IPS DF 6.9 (cell line): ENCODE results near the gene CORO1A.
"Not testable (repeated sequence)": the region's sequence is repeated elsewhere in the genome, so short reads cannot be mapped to it uniquely, and the experiment has no call there.

Source experiments
- DNase-seq: peaks from one replicate; pipeline ENCODE4 v3.0.0-alpha.2; 2013; ENCODE audit warnings: low read depth, low spot score
- H3K27ac ChIP-seq: one replicate; pipeline ENCODE4 v1.5.1; 2013; ENCODE audit warnings: low read length, control low read depth
- H3K27me3 ChIP-seq: 2 replicates; pipeline ENCODE4 v1.6.1; 2013; ENCODE audit warnings: mild to moderate bottlenecking, low read length; ENCODE audit not compliant: control insufficient read depth, insufficient read depth
- H3K36me3 ChIP-seq: 2 replicates; pipeline ENCODE4 v1.6.1; 2013; ENCODE audit warnings: low read length; ENCODE audit not compliant: control insufficient read depth, insufficient read depth
- H3K4me1 ChIP-seq: 2 replicates; pipeline ENCODE4 v1.6.1; 2013; ENCODE audit warnings: low read length; ENCODE audit not compliant: control insufficient read depth, insufficient read depth
- H3K4me3 ChIP-seq: 2 replicates; pipeline ENCODE4 v1.5.1; 2013; ENCODE audit warnings: mild to moderate bottlenecking, low read length
- H3K9me3 ChIP-seq: 2 replicates; pipeline ENCODE4 v1.6.1; 2013; ENCODE audit warnings: low read length, inconsistent platforms; ENCODE audit not compliant: control insufficient read depth, insufficient read depth
- WGBS: extraction: QIAGEN DNeasy Blood & Tissue Kit; methylation state at CpG from one replicate; pipeline ENCODE4 v1.1.7; 2013; ENCODE audit warnings: mixed read lengths, missing lambda C conversion rate; ENCODE audit not compliant: insufficient read length, insufficient coverage; 5-methylcytosine and 5-hydroxymethylcytosine counted together

Gene CORO1A

DNA sequence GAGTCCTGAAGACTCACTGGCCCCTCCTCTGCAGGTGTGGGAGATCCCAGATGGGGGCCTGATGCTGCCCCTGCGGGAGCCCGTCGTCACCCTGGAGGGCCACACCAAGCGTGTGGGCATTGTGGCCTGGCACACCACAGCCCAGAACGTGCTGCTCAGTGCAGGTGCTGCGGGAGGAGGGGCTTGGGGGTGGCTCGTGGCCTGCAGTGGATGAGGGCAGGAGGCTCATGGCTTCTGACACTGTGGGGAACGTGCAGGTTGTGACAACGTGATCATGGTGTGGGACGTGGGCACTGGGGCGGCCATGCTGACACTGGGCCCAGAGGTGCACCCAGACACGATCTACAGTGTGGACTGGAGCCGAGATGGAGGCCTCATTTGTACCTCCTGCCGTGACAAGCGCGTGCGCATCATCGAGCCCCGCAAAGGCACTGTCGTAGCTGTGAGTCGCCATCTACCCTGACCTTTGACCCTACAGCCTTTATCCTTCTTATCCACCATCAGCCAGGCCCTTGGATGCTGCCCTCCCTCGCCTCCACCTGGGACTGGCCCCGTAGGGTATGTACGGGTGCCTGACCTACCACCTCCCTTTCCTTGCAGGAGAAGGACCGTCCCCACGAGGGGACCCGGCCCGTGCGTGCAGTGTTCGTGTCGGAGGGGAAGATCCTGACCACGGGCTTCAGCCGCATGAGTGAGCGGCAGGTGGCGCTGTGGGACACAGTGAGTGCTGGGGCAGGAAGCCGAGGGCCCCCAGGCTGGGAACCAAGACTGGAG is 3.6 kb downstream of the CORO1A start:
- Histone ChIP-seq H3K4me1 (no peaks in the 10 kb centered on the region), H3K9me3 (no peaks in the 10 kb centered on the region), H3K27ac (no peak overlapping the region), H3K36me3 (no peaks in the 10 kb centered on the region), H3K4me3 (no peak overlapping the region), H3K27me3 (no peaks in the 10 kb centered on the region)
- no CpG with 5 or more reads among the region's 36 CpGs for WGBS
- DNase-seq, result peak; percentile 47

GRCh38 chr16:30187556-30187865 is 4.1 kb downstream of the CORO1A start:
- Histone ChIP-seq H3K27me3 (no peaks in the 10 kb centered on the region), H3K4me3 (no peak overlapping the region), H3K9me3 (no peaks in the 10 kb centered on the region), H3K36me3 (no peaks in the 10 kb centered on the region), H3K4me1 (no peaks in the 10 kb centered on the region), H3K27ac (no peak overlapping the region)
- no peak for DNase-seq
- no CpG with 5 or more reads among the region's 9 CpGs for WGBS

- H3K4me3 ChIP-seq, result no peak overlapping the region
- no peaks in the 10 kb centered on the region for H3K27me3 ChIP-seq
- no peak for DNase-seq
- no peak overlapping the region for H3K27ac ChIP-seq
- no peaks in the 10 kb centered on the region for H3K9me3 ChIP-seq
- no peaks in the 10 kb centered on the region for H3K36me3 ChIP-seq
- H3K4me1 ChIP-seq, result no peaks in the 10 kb centered on the region
- WGBS, result no CpG with 5 or more reads among the region's 23 CpGs
Measured at GRCh38 chr16:30187971-30188561, 4.7 kb downstream of the CORO1A start.

DNA sequence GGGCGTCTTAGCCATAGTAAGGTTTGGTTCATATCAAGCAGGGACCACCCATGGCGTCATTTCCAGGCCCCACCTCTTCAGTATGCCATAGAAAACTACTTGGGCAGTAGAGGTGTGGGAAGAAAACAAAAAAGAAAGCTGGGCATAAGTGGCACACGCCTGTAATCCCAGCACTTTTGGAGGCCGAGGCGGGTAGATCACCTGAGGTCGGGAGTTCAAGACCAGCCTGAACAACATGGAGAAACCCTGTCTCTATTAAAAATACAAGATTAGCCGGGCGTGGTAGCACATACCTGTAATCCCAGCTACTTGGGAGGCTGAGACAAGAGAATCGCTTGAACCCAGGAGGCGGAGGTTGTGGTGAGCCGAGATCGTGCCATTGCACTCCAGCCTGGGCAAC is 7.8 kb downstream of the CORO1A start:
- H3K27ac ChIP-seq, H3K27me3 ChIP-seq, DNase-seq, H3K9me3 ChIP-seq, H3K4me3 ChIP-seq, H3K4me1 ChIP-seq, H3K36me3 ChIP-seq: not testable (repeated sequence)
- no CpG with 5 or more reads among the region's 12 CpGs for WGBS

GRCh38 chr16:30193098-30193497 is 9.7 kb downstream of the CORO1A start:
- H3K4me3 ChIP-seq, H3K27me3 ChIP-seq, H3K27ac ChIP-seq, H3K9me3 ChIP-seq, DNase-seq, H3K4me1 ChIP-seq, H3K36me3 ChIP-seq: not testable (repeated sequence)
- WGBS, result no CpG with 5 or more reads among the region's 21 CpGs

GRCh38 chr16:30193615-30194014 is 10.2 kb downstream of the CORO1A start, which contains the start of the genes BOLA2B and SLX1A:
BOLA2B (minus strand) TSS chr16:30193666; CDS start chr16:30193595, 71 bp downstream.
SLX1A (plus strand) TSS chr16:30193875; CDS start chr16:30194085, 210 bp downstream.
- H3K36me3 ChIP-seq, H3K4me1 ChIP-seq, H3K27ac ChIP-seq, H3K9me3 ChIP-seq, H3K27me3 ChIP-seq, DNase-seq: not testable (repeated sequence)
- no CpG with 5 or more reads among the region's 34 CpGs for WGBS
- H3K4me3 ChIP-seq, result peak within 1 kb of the TSS; percentile 12; the same call in 1 of the 2 replicates

GRCh38 chr16:30194172-30194925 is 10.9 kb downstream of the CORO1A start:
- DNase-seq, H3K27me3 ChIP-seq, H3K9me3 ChIP-seq, H3K4me1 ChIP-seq, H3K36me3 ChIP-seq, H3K27ac ChIP-seq: not testable (repeated sequence)
- H3K4me3 ChIP-seq, result peak overlapping the region; percentile 12; the same call in 1 of the 2 replicates
- WGBS, result no CpG with 5 or more reads among the region's 60 CpGs

- not testable (repeated sequence) for DNase-seq, H3K27ac ChIP-seq, H3K4me1 ChIP-seq, H3K36me3 ChIP-seq, H3K4me3 ChIP-seq, H3K27me3 ChIP-seq, H3K9me3 ChIP-seq
- no CpG with 5 or more reads among the region's 2 CpGs for WGBS
Measured at GRCh38 chr16:30197001-30197400, 13.6 kb downstream of the CORO1A start.

DNA sequence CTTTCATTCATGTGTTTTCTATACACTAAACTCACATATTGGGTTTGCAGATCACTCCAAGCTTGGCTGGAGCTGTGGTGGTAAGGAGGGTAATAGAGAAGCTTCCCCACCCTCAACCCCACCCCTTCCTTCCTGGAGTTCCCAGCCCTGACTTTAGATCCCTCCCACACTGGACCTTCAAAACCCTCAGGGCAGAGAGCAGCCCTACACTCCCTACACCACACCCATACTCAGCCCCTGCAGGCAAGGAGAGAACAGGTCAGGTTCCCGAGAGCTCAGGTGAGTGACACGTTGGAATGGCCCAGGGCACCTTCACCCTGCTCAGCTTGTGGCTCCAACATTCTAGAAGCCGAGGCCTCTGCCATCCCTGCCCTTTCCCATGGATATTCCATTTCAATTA is 15.6 kb downstream of the CORO1A start, which contains the start of gene SULT1A3:
Gene SULT1A3 (plus strand): TSS at position 207 of the 400 bp plus-strand sequence. CDS start 1,474 bp downstream, outside the sequence.
- not testable (repeated sequence) for H3K36me3 ChIP-seq, H3K4me3 ChIP-seq, H3K27ac ChIP-seq, DNase-seq, H3K27me3 ChIP-seq, H3K4me1 ChIP-seq, H3K9me3 ChIP-seq
- no CpG with 5 or more reads among the region's 3 CpGs for WGBS

DNA sequence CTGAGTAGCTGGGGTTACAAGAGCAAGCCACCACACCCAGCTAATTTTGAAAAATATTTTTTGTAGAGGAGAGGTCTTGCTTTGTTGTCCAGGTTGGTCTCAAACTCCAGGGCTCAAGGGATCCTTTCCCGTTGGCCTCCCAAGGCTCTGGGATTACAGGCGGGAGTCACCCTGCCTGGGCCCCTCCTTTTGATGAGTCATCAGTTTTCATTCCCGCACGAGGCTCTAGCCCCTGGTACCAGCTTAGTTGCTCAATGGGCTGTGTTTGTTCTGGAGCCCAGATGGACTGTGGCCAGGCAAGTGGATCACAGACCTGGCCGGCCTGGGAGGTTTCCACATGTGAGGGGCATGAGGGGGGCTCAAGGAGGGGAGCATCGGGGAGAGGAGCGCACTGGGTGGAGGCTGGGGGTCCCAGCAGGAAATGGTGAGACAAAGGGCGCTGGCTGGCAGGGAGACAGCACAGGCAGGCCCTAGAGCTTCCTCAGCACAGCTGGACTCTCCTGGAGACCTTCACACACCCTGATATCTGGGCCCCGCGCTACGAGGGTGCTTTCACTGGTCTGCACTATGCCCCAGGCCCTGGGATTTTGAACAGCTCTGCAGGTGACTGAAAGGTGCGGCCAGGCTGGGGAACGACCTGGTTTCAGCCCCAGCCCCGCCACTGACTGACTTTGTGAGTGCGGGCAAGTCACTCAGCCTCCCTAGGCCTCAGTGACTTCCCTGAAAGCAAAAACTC is 16.4 kb downstream of the CORO1A start:
- not testable (repeated sequence) for H3K9me3 ChIP-seq, H3K36me3 ChIP-seq, H3K4me3 ChIP-seq, H3K27ac ChIP-seq, DNase-seq, H3K27me3 ChIP-seq, H3K4me1 ChIP-seq
- no CpG with 5 or more reads among the region's 15 CpGs for WGBS
